BE2C (cell line): ENCODE results near the gene SERPING1.

Experiments
- DNase-seq: peaks from one replicate; pipeline ENCODE4 v3.0.0-alpha.2; 2020
- H3K27me3 ChIP-seq: fragments of 250-450 bp; sonication (Bioruptor Pico); 2 replicates; pipeline ENCODE4 v1.5.1; 2020; ENCODE audit warnings: mild to moderate bottlenecking
- H3K36me3 ChIP-seq: fragments of 250-450 bp; sonication (Bioruptor Pico); 2 replicates; pipeline ENCODE4 v1.5.1; 2020; ENCODE audit warnings: mild to moderate bottlenecking
- H3K4me1 ChIP-seq: fragments of 250-450 bp; sonication (Bioruptor Pico); 2 replicates; pipeline ENCODE4 v1.5.1; 2020
- H3K4me3 ChIP-seq: 2 replicates; pipeline ENCODE4 v1.5.1; 2011; ENCODE audit warnings: low read depth, low read length
- H3K9me3 ChIP-seq: fragments of 250-450 bp; sonication (Bioruptor Pico); 2 replicates; pipeline ENCODE4 v1.5.1; 2020
- TF ChIP-seq, protein P1 (sequence below): IDR thresholded peaks from 2 replicates; pipeline ENCODE4 v1.5.1; 2012; ENCODE audit warnings: mild to moderate bottlenecking, low read depth, low read length

Gene SERPING1

DNA sequence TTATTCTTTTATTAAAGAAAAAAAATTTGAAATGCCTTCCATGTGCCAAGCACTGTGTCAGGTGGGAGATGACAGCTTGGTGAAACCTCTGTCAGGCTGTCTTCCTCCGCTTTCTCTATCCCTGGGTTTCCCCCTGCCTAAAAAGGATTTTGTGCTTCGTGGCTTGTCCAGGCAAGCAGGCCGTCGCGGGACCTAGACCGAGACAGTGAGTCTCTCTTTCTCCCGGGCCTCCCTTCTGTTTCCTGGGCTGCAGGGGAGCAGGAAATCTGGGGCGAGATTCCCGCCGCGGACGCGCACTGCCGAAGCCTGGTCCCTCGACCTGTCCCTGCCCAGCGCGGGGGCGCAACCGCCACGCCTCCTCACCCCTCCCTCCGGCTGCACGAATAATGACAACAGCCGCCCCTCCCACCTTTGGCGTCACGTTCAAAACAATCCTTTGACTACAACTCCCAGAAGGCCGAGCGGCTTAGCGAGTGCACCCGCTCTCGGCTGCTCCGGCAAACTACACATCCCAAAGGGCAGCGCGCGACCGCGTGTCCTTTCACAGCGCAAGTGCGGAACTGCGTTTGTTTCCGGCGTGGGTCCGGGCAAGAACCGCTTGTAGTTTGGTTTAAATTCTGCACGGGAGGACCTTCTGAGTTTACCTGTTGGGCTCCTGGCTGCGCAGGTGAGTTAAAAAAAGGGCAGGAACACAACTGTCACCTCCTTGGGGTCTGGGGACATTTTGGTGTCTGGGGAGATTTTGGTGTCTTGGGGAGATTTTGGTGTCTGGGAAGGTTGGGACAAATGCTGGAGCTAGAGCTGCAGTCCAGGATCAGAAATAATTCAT is 59.9 kb downstream of the SERPING1 start, which contains the start of gene CLP1:
CLP1 (plus strand) TSS at position 569 of the 829 bp plus-strand sequence. CDS start 1,715 bp downstream, outside the sequence.
- Histone ChIP-seq H3K4me3 (peak within 1 kb of the TSS; percentile 74), H3K9me3 (no peaks in the 10 kb centered on the region), H3K36me3 (no peaks in the 10 kb centered on the region), H3K27me3 (no peaks in the 10 kb centered on the region), H3K4me1 (no peaks in the 10 kb centered on the region)
- TF ChIP-seq, protein P1, sequence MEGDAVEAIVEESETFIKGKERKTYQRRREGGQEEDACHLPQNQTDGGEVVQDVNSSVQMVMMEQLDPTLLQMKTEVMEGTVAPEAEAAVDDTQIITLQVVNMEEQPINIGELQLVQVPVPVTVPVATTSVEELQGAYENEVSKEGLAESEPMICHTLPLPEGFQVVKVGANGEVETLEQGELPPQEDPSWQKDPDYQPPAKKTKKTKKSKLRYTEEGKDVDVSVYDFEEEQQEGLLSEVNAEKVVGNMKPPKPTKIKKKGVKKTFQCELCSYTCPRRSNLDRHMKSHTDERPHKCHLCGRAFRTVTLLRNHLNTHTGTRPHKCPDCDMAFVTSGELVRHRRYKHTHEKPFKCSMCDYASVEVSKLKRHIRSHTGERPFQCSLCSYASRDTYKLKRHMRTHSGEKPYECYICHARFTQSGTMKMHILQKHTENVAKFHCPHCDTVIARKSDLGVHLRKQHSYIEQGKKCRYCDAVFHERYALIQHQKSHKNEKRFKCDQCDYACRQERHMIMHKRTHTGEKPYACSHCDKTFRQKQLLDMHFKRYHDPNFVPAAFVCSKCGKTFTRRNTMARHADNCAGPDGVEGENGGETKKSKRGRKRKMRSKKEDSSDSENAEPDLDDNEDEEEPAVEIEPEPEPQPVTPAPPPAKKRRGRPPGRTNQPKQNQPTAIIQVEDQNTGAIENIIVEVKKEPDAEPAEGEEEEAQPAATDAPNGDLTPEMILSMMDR, result no peak
- peak; percentile 94 for DNase-seq

DNA sequence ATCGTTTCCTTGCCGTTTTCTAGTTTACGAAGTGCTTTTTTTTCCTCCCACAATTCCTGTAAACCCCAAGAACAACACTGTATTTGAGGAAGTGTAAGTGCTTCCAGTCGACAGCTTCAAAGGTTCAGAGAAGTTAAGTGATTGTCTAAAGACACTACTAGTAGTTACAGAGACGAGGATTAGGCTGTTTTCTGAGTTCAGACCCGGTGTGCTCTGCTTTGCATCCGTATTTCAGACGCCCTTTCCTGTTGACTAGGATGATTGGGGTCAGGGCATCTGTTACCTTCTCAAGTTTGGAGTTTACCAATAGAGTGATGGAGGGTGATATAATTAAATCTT is 60.5 kb downstream of the SERPING1 start:
- no peaks in the 10 kb centered on the region for H3K9me3 ChIP-seq

DNA sequence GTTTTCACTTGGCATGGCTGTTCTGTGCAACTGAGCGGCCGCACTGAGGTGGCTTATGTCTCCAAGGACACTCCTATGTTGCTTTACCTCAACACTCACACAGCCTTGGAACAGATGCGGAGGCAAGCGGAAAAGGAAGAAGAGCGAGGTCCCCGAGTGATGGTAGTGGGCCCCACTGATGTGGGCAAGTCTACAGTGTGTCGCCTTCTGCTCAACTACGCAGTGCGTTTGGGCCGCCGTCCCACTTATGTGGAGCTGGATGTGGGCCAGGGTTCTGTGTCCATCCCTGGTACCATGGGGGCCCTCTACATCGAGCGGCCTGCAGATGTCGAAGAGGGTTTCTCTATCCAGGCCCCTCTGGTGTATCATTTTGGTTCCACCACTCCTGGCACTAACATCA is 62.2 kb downstream of the SERPING1 start:
- TF ChIP-seq, protein P1, result no peak
- no peak overlapping the region for H3K4me3 ChIP-seq
- H3K27me3 ChIP-seq, result no peaks in the 10 kb centered on the region
- H3K36me3 ChIP-seq, result no peaks in the 10 kb centered on the region
- H3K9me3 ChIP-seq, result no peaks in the 10 kb centered on the region
- no peak for DNase-seq
- no peaks in the 10 kb centered on the region for H3K4me1 ChIP-seq

More for the DNA sequence above, 60.5 kb downstream of the SERPING1 start:
- H3K4me1 ChIP-seq, result no peaks in the 10 kb centered on the region
- H3K4me3 ChIP-seq, result peak overlapping the region; percentile 74
- DNase-seq, result no peak
- no peaks in the 10 kb centered on the region for H3K36me3 ChIP-seq
- TF ChIP-seq, protein P1, result no peak
- H3K27me3 ChIP-seq, result no peaks in the 10 kb centered on the region

DNA sequence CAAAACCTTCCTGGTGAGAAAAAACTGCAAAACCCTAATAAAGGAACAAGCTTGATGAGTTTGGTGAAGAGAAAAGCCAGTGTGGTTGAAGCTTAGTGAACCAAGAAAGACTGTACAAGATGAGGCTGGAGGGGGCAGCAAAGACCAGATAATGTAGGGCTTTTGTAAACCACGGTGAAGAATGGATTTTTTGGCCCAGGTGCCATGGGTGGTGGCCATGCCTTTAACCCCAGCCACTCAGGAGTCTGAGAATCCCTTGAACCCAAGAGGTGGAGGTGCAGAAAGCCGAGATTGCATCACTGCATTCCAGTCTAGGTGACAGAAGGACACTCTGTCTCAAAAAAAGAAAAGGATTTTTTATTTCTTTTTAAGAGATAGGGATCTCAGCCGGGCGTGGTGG is 65.4 kb downstream of the SERPING1 start:
- H3K36me3 ChIP-seq, result no peaks in the 10 kb centered on the region
- no peaks in the 10 kb centered on the region for H3K27me3 ChIP-seq
- TF ChIP-seq, protein P1, result no peak
- no peak overlapping the region for H3K4me3 ChIP-seq
- no peaks in the 10 kb centered on the region for H3K9me3 ChIP-seq
- no peaks in the 10 kb centered on the region for H3K4me1 ChIP-seq
- DNase-seq, result no peak

DNA sequence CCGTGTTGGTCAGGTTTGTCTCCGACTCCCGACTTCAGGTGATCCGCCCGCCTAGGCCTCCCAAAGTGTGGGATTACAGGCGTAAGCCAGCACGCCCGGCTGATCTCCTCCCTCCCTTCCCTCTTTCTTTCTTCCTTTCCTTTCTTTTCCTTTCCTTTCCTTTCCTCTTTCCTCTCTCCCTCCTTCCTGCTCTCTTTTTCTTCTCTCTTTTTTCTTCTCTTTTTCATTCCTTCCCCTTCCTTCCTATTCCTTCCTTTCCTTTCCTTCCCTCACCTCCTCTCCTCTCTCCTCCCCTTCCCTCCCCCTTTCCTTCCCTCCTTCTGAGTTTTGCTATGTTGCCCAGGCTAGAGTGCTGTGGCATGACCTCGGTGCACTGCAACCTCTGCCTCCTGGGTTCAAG is 66.5 kb downstream of the SERPING1 start:
- Histone ChIP-seq H3K4me1 (no peaks in the 10 kb centered on the region), H3K27me3 (no peaks in the 10 kb centered on the region), H3K36me3 (no peaks in the 10 kb centered on the region), H3K9me3 (no peaks in the 10 kb centered on the region), H3K4me3 (no peak overlapping the region)
- DNase-seq, result no peak
- TF ChIP-seq, protein P1, result no peak
